Measurements from ENCODE around the gene ERAL1. TPM values are rescaled to one million over a fixed set of nuclear protein-coding genes. Genes with fewer than 3 reads are reported as not detected.
"Not testable (repeated sequence)": the region's sequence is repeated elsewhere in the genome, so short reads cannot be mapped to it uniquely, and the experiment has no call there.

The ERAL1 gene
- total RNA-seq, 2 donors from 2014 or later, result 19.0 to 20.5 TPM

DNA sequence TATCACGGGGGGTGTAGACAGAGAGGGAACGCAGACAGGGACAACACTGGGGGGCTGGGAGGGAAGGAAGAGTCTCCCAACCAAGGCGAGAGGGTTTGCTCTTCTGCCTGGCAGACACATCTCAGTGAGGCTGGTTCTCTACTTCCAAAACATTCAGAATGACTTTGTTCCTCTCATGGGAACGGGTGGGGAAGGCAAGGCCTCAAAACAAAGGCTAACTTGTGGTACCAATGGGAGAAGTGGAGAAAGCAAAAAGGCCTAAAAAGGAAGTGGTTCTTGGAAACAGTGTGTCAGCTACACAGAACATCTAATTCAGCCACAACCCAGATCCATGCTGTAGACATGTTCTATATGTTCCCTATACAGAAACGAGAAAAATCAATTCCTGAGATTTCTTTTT lies 35.2 kb downstream of the ERAL1 start:
- no peak for DNase-seq
- peaks cover 1% of the 10 kb centered on the region for H3K36me3 Mint-ChIP-seq (ENCODE audit: low read depth)
- no peaks in the 10 kb centered on the region for H3K27me3 Mint-ChIP-seq
- peaks cover 30% of the 10 kb centered on the region for H3K4me1 Mint-ChIP-seq
- H3K9me3 ChIP-seq (ENCODE audit: control insufficient read depth, low read length, poor library complexity, severe bottlenecking), result no peaks in the 10 kb centered on the region
- peak overlapping the region; percentile 49 for H3K27ac Mint-ChIP-seq
- no peak for ATAC-seq
- no peak overlapping the region for H3K4me3 Mint-ChIP-seq

DNA sequence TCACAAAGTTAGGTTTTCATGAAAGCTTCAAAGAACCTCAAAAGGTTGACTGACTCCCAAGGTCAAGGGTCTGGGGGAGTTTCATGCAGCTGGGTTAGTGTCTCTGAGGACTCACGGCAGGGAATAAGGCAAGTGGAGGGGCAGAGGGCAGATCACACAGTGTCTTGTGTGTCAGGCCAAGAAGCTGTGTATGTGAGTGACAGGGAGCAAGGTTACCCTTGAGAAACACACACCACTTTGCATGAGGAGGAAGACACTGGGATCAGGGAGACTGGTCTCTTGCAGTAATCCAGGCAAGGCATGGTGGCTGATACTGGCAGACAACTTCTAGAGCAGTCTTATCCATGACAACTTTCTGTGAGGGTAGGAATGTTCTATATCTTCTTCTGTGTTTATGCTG lies 36.4 kb downstream of the ERAL1 start:
- no peaks in the 10 kb centered on the region for H3K27me3 Mint-ChIP-seq
- H3K27ac Mint-ChIP-seq, result peak overlapping the region; percentile 88
- ATAC-seq, result no peak
- DNase-seq, result no peak
- peaks cover 35% of the 10 kb centered on the region for H3K4me1 Mint-ChIP-seq
- no peak overlapping the region for H3K4me3 Mint-ChIP-seq
- no peaks in the 10 kb centered on the region for H3K36me3 Mint-ChIP-seq (ENCODE audit: low read depth)
- H3K9me3 ChIP-seq (ENCODE audit: control insufficient read depth, low read length, poor library complexity, severe bottlenecking), result no peaks in the 10 kb centered on the region

DNA sequence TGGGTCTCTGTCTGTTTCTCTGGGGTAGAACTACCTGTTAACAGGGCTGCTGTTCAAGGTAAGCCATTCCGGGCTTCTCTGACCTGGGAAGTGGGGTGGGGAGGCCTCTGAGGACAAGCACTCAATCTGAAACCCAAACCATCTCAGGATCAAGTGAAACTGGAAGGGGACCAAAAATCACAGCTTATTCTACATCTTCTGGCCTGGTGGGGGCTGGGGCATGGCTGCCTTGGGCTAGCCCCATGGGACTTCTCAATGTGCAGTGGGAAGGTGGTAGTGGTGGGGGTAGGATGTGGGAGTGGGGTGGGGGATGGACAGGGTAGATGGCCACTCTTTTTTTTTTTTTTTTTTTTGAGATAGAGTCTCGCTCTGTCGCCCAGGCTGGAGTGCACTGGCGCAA lies 37.2 kb downstream of the ERAL1 start:
- Mint-ChIP-seq H3K27me3 (no peaks in the 10 kb centered on the region), H3K27ac (peak overlapping the region; percentile 88), H3K36me3 (ENCODE audit: low read depth) (no peaks in the 10 kb centered on the region), H3K4me3 (peak overlapping the region; percentile 28), H3K4me1 (peaks cover 38% of the 10 kb centered on the region)
- H3K9me3 ChIP-seq (ENCODE audit: control insufficient read depth, low read length, poor library complexity, severe bottlenecking), result no peaks in the 10 kb centered on the region
- ATAC-seq (no peak), DNase-seq (no peak)

DNA sequence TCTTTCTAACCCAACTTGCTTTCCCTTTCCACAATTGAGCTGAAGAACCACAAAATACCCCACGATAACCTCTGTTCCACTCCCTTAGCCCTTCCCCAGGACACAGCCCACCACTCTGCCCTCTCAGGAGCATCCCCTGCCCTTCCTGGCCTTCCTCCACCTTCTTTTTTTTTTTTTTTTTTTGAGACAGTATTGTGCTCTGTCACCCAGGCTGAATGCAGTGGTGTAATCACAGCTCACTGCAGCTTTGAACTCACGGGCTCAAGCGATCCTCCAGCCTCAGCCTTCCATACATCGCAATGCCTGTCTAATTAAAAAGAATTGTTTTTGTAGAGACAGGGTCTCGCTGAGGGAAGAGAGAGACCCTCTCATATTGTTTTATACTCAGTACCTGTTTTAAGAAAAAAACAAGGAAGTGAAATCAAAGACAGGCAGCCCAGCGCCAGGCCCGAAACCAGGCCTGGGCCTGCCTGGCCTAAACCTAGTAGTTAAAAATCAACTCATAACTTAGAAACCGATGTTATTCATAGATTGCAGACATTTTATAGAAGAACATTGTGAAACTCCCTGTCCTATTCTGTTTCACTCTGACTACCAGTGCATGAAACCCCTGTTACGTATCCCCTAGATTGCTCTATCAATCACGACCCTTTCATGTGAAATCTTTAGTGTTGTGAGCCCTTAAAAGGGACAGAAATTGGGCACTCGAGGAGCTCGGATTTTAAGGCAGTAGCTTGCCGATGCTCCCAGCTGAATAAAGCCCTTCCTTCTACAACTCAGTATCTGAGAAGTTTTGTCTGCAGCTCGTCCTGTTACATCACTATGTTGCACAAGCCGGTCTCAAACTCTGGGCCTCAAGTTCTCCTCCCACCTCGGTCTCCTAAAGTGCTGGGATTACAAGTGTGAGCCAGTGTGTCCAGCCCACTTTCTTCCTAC lies 38.7 kb downstream of the ERAL1 start:
- not testable (repeated sequence) for DNase-seq; H3K9me3 ChIP-seq (ENCODE audit: control insufficient read depth, low read length, poor library complexity, severe bottlenecking); H3K36me3 Mint-ChIP-seq (ENCODE audit: low read depth); H3K27me3 Mint-ChIP-seq
- ATAC-seq, result peak; percentile 48
- Mint-ChIP-seq H3K27ac (peak overlapping the region; percentile 100), H3K4me1 (peaks cover 46% of the 10 kb centered on the region), H3K4me3 (peak overlapping the region; percentile 90)

DNA sequence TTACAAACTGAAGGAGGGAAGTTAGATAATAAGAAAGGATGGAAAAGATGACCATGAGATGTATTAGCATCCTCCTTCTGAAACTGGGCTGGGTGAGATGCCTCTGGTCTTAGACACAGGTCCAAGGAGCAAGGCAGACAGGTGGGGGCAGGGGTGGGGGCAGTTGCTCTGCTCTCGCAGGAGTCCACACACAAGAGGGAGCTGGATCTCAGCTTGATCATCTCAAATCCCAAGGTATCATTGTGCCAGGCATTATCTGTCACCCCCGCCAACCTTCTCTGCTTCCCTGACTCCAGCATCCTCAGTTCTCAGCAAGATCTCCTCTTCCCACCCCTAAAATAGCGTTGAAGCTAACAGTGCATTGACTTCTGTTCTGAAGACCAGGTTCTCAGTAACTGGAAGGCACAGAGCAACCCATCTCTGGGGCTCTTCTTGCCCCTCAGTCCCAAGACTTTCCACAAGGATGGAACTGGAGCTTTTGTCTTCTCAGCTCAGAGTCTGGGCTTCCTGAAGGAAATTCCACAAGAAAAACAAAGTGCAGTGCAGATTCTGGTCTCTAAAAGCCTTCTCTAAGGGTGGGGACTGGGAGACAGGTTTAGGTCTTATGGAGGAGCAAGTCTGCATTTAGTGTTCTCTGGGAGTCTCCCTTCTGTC lies 41.1 kb downstream of the ERAL1 start:
- DNase-seq (no peak), ATAC-seq (no peak)
- H3K27ac Mint-ChIP-seq, result peak overlapping the region; percentile 98
- H3K27me3 Mint-ChIP-seq, result no peaks in the 10 kb centered on the region
- peak overlapping the region; percentile 97 for H3K4me3 Mint-ChIP-seq
- H3K36me3 Mint-ChIP-seq (ENCODE audit: low read depth), result peaks cover 3% of the 10 kb centered on the region
- peaks cover 52% of the 10 kb centered on the region for H3K4me1 Mint-ChIP-seq
- no peaks in the 10 kb centered on the region for H3K9me3 ChIP-seq (ENCODE audit: control insufficient read depth, low read length, poor library complexity, severe bottlenecking)

DNA sequence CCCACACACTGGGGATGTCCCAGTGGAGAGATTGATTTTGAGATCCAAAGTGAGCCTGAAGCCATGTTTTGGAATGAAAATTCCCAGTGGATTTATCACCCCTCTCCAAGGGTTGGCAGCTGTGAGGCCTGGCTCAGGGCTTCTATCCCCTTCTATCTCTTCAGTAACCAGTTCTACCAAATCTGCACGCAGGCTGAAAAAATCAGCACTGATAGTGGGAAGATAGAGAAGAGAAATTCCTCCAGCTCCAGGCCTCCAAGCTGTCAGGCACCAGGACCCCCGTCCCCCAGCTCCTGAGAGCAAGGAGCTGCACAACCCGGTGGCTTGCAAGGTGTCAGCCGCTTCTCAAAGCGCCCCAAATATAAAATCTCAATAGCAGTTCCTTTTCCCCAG lies 41.7 kb downstream of the ERAL1 start:
- no peak for ATAC-seq
- DNase-seq, result no peak
- Mint-ChIP-seq H3K36me3 (ENCODE audit: low read depth) (peaks cover 3% of the 10 kb centered on the region), H3K4me3 (peak overlapping the region; percentile 97), H3K27ac (peak overlapping the region; percentile 98), H3K27me3 (no peaks in the 10 kb centered on the region), H3K4me1 (peaks cover 48% of the 10 kb centered on the region)
- no peaks in the 10 kb centered on the region for H3K9me3 ChIP-seq (ENCODE audit: control insufficient read depth, low read length, poor library complexity, severe bottlenecking)

DNA sequence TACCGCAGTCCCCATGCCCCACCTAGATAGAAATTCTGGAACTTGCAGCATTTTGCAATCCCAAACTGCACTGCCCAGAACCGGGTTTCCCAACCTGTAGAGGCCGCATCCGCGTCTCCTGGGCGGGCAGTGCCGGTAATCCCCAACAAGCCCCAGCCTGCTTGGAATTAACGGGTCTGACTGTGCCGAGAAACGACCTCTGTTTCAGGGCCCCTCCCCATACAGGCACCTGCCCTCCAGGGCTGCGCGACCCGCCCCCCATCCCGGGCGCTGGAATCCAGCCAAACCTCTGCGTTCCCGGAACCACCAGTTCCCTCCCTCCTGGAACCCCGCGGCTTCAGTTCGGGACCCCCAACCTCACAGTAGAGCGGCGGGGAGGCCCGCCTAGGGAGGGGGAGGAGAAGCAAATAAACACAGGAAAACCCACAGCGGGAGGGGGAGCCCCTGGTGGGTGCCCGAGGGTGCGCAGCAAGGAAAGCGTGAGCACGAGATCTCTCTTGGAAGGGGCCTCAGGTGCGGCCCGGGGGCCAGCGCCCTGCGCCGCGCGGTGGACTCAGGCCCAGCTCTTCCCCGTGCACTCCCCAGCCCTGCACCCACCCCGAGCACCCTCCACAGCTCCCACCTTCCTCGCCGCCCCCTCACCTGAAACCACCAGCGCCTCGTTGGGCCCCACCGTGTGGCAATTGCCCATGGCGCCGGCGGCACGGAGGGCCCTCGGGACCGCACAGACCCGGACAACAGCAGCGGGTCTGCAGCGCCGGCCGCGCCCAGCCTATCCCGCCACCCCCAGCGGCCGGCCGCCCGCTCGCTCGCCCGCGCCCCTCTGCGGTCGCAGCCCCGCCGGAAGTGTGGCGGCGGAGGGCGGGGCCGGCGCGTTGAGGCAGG lies 42.3 kb downstream of the ERAL1 start, which contains the start of gene FLOT2:
Gene FLOT2 (minus strand): TSS at position 850 of the 885 bp plus-strand sequence. CDS start 159 bp downstream, at position 691.
- H3K9me3 ChIP-seq (ENCODE audit: control insufficient read depth, low read length, poor library complexity, severe bottlenecking), result no peaks in the 10 kb centered on the region
- peak within 1 kb of the TSS; percentile 98 for H3K27ac Mint-ChIP-seq
- peak; percentile 83 for ATAC-seq
- H3K27me3 Mint-ChIP-seq, result no peaks in the 10 kb centered on the region
- DNase-seq, result peak; percentile 47 to 57 (median 53)
- peaks cover 5% of the 10 kb centered on the region for H3K36me3 Mint-ChIP-seq (ENCODE audit: low read depth)
- peak within 1 kb of the TSS; percentile 97 for H3K4me3 Mint-ChIP-seq
- peaks cover 52% of the 10 kb centered on the region for H3K4me1 Mint-ChIP-seq

DNA sequence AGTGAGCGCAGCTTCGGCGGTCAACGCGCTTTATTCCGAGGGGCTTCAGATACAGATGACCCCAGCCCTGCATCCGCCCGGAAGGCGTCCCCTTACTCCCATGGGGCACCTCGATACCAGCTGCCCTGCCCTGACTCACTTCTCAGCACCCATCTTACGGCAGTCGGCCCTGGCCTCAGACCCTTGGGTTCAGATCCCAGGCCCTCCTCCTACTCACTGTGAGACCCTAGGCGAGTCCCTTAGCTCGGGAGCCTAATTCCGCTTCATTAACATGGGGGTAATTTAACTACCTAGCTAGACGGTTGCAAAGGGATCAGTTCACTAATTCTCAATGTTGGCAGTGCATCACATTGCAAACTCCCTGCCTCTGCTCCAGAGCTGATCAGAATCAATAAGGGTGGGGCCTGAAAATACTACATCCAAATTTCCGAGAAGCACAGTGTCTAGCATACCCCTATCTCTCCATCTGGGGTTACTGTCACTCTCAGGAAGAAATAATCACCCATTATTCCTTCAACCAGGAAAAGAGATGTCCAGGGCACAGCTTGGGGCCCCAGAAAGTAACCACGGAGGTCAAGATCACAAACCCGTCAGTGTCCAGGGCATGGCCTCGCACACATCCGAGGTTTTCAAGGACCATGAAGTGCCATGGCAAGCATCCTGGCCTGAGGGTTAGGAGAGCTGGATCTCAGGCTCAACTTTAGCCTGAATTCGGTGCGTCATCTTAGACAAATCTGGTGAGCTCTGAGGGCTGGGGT lies 43.1 kb downstream of the ERAL1 start:
- H3K27ac Mint-ChIP-seq, result peak overlapping the region; percentile 98
- H3K27me3 Mint-ChIP-seq, result no peaks in the 10 kb centered on the region
- H3K9me3 ChIP-seq (ENCODE audit: control insufficient read depth, low read length, poor library complexity, severe bottlenecking), result no peaks in the 10 kb centered on the region
- peaks cover 48% of the 10 kb centered on the region for H3K4me1 Mint-ChIP-seq
- ATAC-seq (no peak), DNase-seq (no peak)
- peaks cover 5% of the 10 kb centered on the region for H3K36me3 Mint-ChIP-seq (ENCODE audit: low read depth)
- H3K4me3 Mint-ChIP-seq, result peak overlapping the region; percentile 97

DNA sequence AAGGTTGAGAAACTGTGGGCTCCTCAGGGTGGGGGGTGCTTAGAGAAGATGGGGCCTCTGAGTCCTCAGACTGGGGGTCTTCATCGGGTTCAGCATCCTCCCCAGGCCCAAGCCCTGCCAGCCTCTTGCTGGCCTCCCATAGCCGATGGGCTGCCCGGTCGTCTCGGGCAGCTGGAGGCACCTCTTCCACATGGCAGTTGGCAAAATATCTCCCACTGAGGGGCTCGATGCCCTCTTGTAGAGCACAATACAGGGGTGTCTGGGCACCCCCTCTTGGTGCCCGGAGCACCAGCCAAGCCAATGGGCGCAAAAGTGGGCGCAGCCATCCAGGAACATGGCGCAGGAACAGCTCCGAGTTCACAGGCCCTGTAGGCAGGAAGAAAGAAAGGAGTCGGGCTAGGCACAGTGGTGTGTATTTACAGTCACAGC lies 43.7 kb downstream of the ERAL1 start:
- Mint-ChIP-seq H3K27ac (peak overlapping the region; percentile 98), H3K36me3 (ENCODE audit: low read depth) (peaks cover 5% of the 10 kb centered on the region), H3K4me3 (peak overlapping the region; percentile 97), H3K4me1 (peaks cover 47% of the 10 kb centered on the region), H3K27me3 (no peaks in the 10 kb centered on the region)
- ATAC-seq, result no peak
- no peaks in the 10 kb centered on the region for H3K9me3 ChIP-seq (ENCODE audit: control insufficient read depth, low read length, poor library complexity, severe bottlenecking)
- DNase-seq, result no peak

DNA sequence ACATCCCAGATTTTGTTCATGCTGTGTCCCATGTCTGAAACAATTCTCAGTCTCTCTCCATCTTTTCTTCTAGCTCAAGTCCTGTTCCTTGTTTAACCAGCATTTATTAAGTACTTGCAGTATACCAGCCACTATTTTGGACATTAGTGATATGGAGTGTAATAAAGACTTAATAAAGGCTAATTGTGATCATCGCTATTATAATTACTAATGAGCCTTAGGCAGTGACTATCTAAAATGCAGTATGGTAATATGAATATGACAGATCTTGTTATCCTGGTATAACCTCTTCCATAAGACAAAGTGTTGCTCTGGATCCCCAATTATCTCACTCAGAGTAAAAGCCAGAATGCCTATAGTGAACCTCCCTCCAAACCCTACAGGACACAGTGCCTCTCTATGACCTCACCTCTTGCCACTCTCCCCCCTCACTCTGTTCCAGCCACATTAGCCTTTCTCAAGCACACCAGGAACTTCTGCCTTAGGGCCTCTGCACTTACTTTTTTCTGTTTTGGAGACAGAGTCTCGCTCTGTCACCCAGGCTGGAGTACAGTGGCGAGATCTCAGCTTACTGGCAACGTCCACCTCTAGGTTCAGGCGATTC lies 44.5 kb downstream of the ERAL1 start:
- Mint-ChIP-seq H3K27me3 (no peaks in the 10 kb centered on the region), H3K27ac (peak overlapping the region; percentile 65), H3K4me1 (peaks cover 47% of the 10 kb centered on the region), H3K36me3 (ENCODE audit: low read depth) (peaks cover 5% of the 10 kb centered on the region), H3K4me3 (peak overlapping the region; percentile 62)
- DNase-seq (no peak), ATAC-seq (no peak)
- no peaks in the 10 kb centered on the region for H3K9me3 ChIP-seq (ENCODE audit: control insufficient read depth, low read length, poor library complexity, severe bottlenecking)

DNA sequence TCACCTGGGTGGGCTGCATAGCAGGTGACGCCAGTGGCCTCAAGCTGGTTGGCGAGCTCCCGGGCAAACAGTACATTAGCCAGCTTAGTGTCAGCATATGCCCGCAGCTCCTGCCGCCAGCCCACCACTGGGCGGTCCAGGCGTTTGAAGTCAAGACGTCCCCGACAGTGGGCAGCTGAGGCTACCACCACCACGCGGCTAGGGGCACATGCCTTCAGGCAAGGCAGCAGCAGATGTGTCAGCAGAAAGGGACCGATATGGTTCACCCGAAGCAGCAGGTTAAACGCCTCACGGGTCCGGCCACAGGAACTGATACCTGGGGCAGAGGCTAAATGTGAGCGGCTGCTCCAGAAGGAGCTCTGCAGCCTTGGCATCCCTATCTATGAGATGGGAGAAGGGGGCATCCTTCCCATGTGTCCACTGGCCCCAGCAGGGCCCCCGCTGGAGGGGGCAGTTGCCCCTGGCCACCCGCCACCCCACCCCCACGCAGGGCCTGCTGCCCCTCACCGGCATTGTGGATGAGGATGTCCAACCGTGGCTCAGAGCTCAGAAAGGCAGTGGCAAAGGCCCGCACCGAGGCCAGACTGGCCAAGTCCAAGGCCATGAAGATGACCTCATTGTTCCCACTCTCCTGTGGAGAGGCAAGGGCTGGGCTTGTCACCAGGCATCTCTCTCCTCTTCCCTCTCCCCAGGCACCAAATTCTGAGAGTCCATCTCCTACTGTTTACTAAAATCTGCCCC lies 46.3 kb downstream of the ERAL1 start:
- Mint-ChIP-seq H3K27ac (peak overlapping the region; percentile 91), H3K4me1 (peaks cover 39% of the 10 kb centered on the region), H3K27me3 (no peaks in the 10 kb centered on the region), H3K4me3 (no peak overlapping the region), H3K36me3 (ENCODE audit: low read depth) (peaks cover 5% of the 10 kb centered on the region)
- H3K9me3 ChIP-seq (ENCODE audit: control insufficient read depth, low read length, poor library complexity, severe bottlenecking), result no peaks in the 10 kb centered on the region
- DNase-seq (no peak), ATAC-seq (no peak)
